ENCODE data around the gene TSSK3. TPM values are rescaled to one million over a fixed set of nuclear protein-coding genes. Genes with fewer than 3 reads are reported as not detected.

The TSSK3 gene, protein sequence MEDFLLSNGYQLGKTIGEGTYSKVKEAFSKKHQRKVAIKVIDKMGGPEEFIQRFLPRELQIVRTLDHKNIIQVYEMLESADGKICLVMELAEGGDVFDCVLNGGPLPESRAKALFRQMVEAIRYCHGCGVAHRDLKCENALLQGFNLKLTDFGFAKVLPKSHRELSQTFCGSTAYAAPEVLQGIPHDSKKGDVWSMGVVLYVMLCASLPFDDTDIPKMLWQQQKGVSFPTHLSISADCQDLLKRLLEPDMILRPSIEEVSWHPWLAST
- polyA plus RNA-seq = 0.05 to 0.16 TPM (median 0.14 TPM) in 3 replicates
- polyA plus RNA-seq (2011; ENCODE audit: low read depth) = not detected
- not detected in 2 replicates for polyA plus RNA-seq (2011; cell fraction: cytosol; rRNA removed)
- polyA plus RNA-seq (2011; cell fraction: nucleus; rRNA removed) = 0.31 and 0.48 TPM in 2 replicates
- 0.63 TPM in 1 of 2 replicates, not detected in the other for polyA plus RNA-seq (2012; ENCODE audit: low replicate concordance)
- polyA minus RNA-seq = 0.32 to 1.7 TPM in 2 of 3 replicates, not detected in the other
- not detected for polyA minus RNA-seq (2011; cell fraction: cytosol; rRNA and poly(A)+ RNA removed)
- not detected in 2 replicates for polyA minus RNA-seq (2011; cell fraction: nucleus; rRNA and poly(A)+ RNA removed)

DNA sequence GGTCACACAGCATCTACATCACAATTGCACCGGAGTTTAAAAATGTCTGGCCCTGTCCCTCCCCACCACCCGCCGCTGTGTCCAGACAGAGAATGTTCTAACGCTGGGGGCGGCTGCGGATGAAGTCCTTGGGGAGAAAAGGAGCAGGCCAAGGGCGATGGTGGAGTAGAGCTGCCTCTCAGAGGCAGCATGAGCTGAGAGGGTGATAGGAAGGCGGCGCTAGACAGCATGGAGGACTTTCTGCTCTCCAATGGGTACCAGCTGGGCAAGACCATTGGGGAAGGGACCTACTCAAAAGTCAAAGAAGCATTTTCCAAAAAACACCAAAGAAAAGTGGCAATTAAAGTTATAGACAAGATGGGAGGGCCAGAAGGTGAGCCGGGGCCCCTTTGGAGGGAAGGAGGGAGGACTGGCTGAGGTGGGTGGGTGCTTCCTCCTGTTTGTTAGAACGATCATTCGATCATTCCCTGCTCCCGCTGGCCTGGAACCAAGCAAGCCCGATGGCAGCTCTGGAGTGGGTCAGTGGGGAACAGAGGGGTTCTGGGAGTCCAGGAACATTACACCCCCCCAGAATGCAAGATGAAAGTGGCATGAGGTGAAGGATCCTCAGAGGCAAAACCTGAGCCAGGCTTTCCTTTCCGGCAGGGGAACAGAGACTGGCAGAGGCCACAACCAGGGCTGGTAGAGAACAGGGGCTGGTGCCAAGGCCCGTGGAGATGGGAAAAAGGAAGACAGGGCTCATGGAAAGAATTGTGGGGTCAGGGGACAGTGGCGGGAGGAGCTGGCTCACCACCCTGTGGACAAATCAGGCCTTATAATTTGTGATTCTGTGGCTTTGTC, at the start of gene TSSK3, which contains the start of gene FAM229A:
TSSK3 (plus strand) TSS at position 66 of the 840 bp plus-strand sequence; CDS start at position 229, 163 bp downstream.
FAM229A (minus strand) TSS at position 12 of the 840 bp plus-strand sequence. CDS start 394 bp downstream, outside the sequence.
- no peaks in the 10 kb centered on the region for H3K4me1 ChIP-seq (ENCODE audit: control insufficient read depth, extremely low read depth, insufficient read depth, low read length)
- no peak for TF ChIP-seq EZH2 (IDR thresholded peaks at IDR 0.05; ENCODE audit: low read length)
- TF ChIP-seq, protein P1, sequence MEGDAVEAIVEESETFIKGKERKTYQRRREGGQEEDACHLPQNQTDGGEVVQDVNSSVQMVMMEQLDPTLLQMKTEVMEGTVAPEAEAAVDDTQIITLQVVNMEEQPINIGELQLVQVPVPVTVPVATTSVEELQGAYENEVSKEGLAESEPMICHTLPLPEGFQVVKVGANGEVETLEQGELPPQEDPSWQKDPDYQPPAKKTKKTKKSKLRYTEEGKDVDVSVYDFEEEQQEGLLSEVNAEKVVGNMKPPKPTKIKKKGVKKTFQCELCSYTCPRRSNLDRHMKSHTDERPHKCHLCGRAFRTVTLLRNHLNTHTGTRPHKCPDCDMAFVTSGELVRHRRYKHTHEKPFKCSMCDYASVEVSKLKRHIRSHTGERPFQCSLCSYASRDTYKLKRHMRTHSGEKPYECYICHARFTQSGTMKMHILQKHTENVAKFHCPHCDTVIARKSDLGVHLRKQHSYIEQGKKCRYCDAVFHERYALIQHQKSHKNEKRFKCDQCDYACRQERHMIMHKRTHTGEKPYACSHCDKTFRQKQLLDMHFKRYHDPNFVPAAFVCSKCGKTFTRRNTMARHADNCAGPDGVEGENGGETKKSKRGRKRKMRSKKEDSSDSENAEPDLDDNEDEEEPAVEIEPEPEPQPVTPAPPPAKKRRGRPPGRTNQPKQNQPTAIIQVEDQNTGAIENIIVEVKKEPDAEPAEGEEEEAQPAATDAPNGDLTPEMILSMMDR (optimal IDR thresholded peaks at IDR 0.05 in 1 of 3, IDR thresholded peaks at IDR 0.05 in 1 of 3, conservative IDR thresholded peaks at IDR 0.05 in 1 of 3; ENCODE audit: extremely low read depth in 1 of 3, insufficient read depth in 2 of 3, low read length in 3 of 3) = no peak
- H3K36me3 ChIP-seq (ENCODE audit: control insufficient read depth in 2 of 2, extremely low read depth in 1 of 2, insufficient read depth in 2 of 2, low read length in 2 of 2) = peaks cover 12 to 17% of the 10 kb centered on the region in 2 experiments
- H3K4me2 ChIP-seq (ENCODE audit: control insufficient read depth, extremely low read depth, insufficient read depth, low read depth, low read length) = peak within 1 kb of the TSS; percentile 73
- H3K9ac ChIP-seq (ENCODE audit: control insufficient read depth, extremely low read depth, insufficient read depth, low read length) = peak within 1 kb of the TSS; percentile 34
- H4K20me1 ChIP-seq (ENCODE audit: control insufficient read depth, extremely low read depth, insufficient read depth, low read length) = no peaks in the 10 kb centered on the region
- dilution Hi-C loops (cut with MboI; ENCODE audit: extremely low pct_ligation_motif_present, low sequenced_read_pairs) = no loop called here
- DNase-seq (ENCODE audit: low read depth, low spot score) (no peak), FAIRE-seq (no peak)
- H3K4me3 ChIP-seq (ENCODE audit: control insufficient read depth in 2 of 3, extremely low read depth in 1 of 3, insufficient read depth in 2 of 3, low read depth in 1 of 3, low read length in 3 of 3) = peak within 1 kb of the TSS; percentile 18 to 51 (median 36)
- no peaks in the 10 kb centered on the region for H3K27me3 ChIP-seq (ENCODE audit: control insufficient read depth, extremely low read depth, insufficient read depth, low read length)
- no peaks in the 10 kb centered on the region for H3K9me3 ChIP-seq (ENCODE audit: control insufficient read depth, low read depth, low read length)
- H2AFZ ChIP-seq (ENCODE audit: control insufficient read depth, low read length) = no peak within 1 kb of the TSS
- H3K9me1 ChIP-seq (ENCODE audit: control insufficient read depth, extremely low read depth, insufficient read depth, low read length) = no peaks in the 10 kb centered on the region
- no peak within 1 kb of the TSS for H3K27ac ChIP-seq (ENCODE audit: control insufficient read depth, insufficient read depth, low read length)
- H3K79me2 ChIP-seq (ENCODE audit: control insufficient read depth, insufficient read depth, low read length) = no peaks in the 10 kb centered on the region

DNA sequence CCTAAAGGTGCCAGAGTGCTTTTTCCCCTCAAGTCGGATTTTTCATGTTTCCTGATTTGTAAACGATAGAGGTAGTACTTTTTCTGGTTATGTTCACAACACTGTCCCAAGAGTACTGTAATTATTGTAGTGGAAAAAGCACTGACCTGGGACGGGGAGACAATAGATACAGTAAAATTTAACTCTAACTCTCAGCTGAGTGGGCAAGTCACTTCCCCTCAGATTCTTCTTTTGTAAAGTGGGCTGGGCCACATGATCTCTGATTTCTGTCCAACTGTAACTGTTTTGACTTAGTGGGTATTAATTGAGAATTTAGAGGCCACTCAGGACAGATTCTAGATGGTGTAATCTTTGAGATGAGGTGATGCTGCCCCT, 45.4 kb upstream of the TSSK3 start:
- H2AFZ ChIP-seq (ENCODE audit: control insufficient read depth, low read length) = no peak overlapping the region
- no peak for TF ChIP-seq EZH2 (IDR thresholded peaks at IDR 0.05; ENCODE audit: low read length)
- TF ChIP-seq, protein P1 (optimal IDR thresholded peaks at IDR 0.05 in 1 of 3, IDR thresholded peaks at IDR 0.05 in 1 of 3, conservative IDR thresholded peaks at IDR 0.05 in 1 of 3; ENCODE audit: extremely low read depth in 1 of 3, insufficient read depth in 2 of 3, low read length in 3 of 3) = no peak
- FAIRE-seq = no peak

More for the DNA sequence above, 45.4 kb upstream of the TSSK3 start:
- H4K20me1 ChIP-seq (ENCODE audit: control insufficient read depth, extremely low read depth, insufficient read depth, low read length) = no peaks in the 10 kb centered on the region
- H3K79me2 ChIP-seq (ENCODE audit: control insufficient read depth, insufficient read depth, low read length) = peaks cover 22% of the 10 kb centered on the region
- no peak overlapping the region for H3K27ac ChIP-seq (ENCODE audit: control insufficient read depth, insufficient read depth, low read length)
- no peak overlapping the region for H3K4me2 ChIP-seq (ENCODE audit: control insufficient read depth, extremely low read depth, insufficient read depth, low read depth, low read length)
- no peaks in the 10 kb centered on the region for H3K4me1 ChIP-seq (ENCODE audit: control insufficient read depth, extremely low read depth, insufficient read depth, low read length)
- H3K9ac ChIP-seq (ENCODE audit: control insufficient read depth, extremely low read depth, insufficient read depth, low read length) = no peak overlapping the region
- H3K4me3 ChIP-seq (ENCODE audit: control insufficient read depth in 2 of 3, extremely low read depth in 1 of 3, insufficient read depth in 2 of 3, low read depth in 1 of 3, low read length in 3 of 3) = no peak overlapping the region
- H3K9me3 ChIP-seq (ENCODE audit: control insufficient read depth, low read depth, low read length) = no peaks in the 10 kb centered on the region
- dilution Hi-C loops (cut with MboI; ENCODE audit: extremely low pct_ligation_motif_present, low sequenced_read_pairs) = no loop called here
- no peak for DNase-seq (ENCODE audit: low read depth, low spot score)
- H3K27me3 ChIP-seq (ENCODE audit: control insufficient read depth, extremely low read depth, insufficient read depth, low read length) = no peaks in the 10 kb centered on the region
- H3K9me1 ChIP-seq (ENCODE audit: control insufficient read depth, extremely low read depth, insufficient read depth, low read length) = no peaks in the 10 kb centered on the region
- peaks cover 3 to 9% of the 10 kb centered on the region in 2 experiments for H3K36me3 ChIP-seq (ENCODE audit: control insufficient read depth in 2 of 2, extremely low read depth in 1 of 2, insufficient read depth in 2 of 2, low read length in 2 of 2)

Data from keratinocyte (primary cell).